Fibroblast of peridontal ligament (primary cell): ENCODE measurements around the gene LMTK3.

Source experiments
- DNase-seq: peaks from one replicate; pipeline ENCODE4 v3.0.0-alpha.2; 2010; ENCODE audit errors: extremely low read depth

LMTK3 gene

DNA sequence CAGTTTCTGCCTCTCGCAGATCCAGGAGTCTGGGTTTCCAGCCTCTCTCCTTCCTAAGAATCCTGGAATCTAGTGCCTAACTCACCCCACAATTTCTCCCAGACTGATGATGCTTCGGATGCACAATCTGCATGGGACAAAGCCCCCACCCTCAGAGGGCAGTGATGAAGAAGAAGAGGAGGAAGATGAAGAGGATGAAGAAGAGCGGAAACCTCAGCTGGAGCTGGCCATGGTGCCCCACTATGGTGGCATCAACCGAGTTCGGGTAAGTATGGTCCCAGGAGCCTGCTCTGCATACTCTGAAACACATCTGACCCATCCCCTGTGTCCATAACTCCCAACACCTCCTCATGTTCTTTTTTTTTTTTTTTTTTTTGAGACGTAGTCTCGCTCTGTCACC lies 65.1 kb downstream of the LMTK3 start:
- DNase-seq, result no peak

DNA sequence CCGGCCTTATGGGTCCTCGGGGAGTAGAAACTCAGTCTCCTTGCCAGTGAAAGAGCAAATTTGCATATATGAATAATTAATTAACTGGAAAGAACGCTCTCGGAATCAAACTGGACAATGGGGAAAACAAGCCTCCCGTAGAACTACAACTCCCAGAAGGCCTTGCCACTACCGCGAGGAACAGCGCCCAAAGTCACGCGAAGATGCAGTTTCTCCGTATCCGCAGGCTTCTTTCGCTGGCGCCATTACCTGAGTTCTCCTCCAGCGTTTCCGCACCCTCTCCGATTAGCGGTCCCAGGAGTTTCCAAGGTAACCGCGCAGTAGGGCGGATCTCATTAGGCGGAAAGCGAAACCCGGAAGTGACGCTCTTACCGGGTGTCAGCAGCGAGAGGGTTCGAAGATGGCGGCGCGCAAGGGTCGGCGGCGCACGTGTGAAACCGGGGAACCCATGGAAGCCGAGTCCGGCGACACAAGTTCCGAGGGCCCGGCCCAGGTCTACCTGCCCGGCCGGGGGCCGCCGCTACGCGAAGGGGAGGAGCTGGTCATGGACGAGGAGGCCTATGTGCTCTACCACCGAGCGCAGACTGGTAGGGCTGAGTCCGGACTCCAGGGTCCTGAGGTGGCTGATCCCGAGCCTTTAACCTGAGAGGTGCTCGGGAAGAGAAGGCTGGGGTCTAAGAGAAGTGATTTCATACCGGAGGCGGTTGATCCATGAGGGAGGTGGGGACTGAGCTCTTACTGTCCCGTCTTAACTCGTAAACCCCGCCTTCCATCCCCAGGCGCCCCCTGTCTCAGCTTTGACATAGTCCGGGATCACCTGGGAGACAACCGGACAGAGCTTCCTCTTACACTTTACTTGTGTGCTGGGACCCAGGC lies 65.8 kb downstream of the LMTK3 start, which contains the start of gene GRWD1:
Gene GRWD1 (plus strand): TSS at position 378 of the 876 bp plus-strand sequence. CDS start 23 bp downstream, at position 401.
- peak; percentile 93 for DNase-seq

DNA sequence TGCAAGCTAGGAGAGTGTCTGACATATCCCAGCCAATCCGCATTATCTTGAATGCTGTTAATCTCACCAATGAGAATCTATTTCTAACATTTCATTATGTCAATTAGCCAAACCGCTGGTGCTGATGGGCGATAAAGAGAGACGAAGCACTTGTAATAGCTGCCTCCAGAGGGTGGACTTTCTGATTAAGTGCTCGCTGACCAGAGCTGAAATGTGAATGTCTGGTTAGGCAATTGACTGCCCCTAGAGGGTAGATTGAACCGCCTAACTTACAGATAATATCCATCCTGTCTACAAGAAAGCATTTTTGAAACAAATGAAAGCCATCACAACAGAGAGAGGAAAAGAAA lies 66.4 kb downstream of the LMTK3 start:
- peak; percentile 92 for DNase-seq

DNA sequence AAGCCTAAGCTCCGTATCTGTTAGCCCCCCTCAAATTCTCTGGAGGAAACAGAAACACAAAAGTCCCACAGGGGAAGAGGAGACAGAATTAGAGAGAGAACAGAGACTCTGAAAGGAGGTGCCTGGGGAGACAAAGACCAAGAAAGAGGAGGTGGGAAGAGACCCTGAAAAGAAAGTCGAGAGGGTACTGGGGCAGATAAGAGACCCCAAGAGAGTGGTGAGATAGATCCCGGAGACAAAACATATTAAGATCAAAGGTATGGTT lies 66.8 kb downstream of the LMTK3 start:
- DNase-seq, result peak; percentile 4

DNA sequence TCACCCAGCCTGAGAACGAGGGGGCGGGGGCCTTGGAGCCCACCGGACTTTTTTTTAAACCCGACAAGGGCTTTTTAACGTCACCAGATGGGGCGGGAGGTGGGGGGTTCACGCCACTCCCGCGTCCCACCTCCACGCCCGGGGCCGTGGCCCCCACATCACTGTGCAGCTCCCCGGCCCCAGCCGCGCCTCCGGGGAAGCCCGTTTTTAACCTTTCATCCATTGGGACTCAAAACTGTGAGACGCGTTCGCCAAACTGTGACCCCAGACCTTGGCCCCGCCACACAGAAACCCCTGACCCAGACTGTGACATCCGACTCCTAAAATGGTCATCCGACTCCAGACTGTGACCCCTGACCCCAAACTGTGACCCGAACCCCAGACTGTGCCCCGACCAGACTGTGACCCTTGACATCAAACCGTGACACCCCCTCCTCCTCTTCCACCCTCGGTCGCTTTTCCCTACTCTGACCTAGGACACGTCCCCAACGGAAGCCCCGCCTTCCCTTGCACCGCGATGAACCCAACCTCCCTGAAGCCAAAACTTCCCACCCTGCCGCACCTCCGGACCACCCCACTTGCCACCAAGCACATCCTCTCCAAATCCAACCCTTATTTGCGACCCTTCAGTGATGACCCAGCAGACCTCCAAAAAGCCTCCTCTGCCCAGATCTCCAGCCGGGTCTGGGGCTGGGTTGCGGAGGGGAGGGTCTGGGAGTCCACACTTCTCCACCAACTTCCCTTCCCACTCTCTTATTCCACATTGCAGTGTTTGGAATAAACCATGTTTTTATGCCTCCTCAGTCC lies 67.3 kb downstream of the LMTK3 start:
- no peak for DNase-seq

DNA sequence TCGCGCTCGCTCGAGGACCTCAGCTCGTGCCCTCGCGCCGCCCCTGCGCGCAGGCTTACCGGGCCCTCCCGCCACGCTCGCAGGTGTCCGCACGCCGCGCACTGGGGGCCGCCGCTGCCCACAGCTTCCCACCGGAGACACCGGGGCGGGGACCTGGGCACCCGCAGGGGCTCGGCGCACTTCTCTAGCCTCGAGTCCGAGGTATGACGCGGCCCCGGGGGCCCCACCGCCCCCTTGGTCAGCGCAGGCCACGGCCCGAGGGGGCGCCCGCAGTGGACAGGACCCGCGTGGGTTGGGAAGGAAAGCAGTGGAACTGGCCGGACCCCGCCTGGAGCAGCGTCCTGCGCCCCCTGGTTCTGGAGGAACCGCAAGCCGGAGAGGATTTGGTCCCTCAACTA lies 67.9 kb downstream of the LMTK3 start:
- no peak for DNase-seq

DNA sequence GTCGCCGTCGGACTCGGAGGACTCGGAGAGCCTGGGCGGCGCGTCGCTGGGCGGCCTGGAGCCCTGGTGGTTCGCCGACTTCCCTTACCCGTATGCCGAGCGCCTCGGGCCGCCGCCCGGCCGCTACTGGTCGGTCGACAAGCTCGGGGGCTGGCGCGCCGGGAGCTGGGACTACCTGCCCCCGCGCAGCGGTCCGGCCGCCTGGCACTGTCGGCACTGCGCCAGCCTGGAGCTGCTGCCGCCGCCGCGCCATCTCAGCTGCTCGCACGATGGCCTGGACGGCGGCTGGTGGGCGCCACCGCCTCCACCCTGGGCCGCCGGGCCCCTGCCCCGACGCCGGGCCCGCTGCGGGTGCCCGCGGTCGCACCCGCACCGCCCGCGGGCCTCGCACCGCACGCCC lies 68.4 kb downstream of the LMTK3 start:
- no peak for DNase-seq

DNA sequence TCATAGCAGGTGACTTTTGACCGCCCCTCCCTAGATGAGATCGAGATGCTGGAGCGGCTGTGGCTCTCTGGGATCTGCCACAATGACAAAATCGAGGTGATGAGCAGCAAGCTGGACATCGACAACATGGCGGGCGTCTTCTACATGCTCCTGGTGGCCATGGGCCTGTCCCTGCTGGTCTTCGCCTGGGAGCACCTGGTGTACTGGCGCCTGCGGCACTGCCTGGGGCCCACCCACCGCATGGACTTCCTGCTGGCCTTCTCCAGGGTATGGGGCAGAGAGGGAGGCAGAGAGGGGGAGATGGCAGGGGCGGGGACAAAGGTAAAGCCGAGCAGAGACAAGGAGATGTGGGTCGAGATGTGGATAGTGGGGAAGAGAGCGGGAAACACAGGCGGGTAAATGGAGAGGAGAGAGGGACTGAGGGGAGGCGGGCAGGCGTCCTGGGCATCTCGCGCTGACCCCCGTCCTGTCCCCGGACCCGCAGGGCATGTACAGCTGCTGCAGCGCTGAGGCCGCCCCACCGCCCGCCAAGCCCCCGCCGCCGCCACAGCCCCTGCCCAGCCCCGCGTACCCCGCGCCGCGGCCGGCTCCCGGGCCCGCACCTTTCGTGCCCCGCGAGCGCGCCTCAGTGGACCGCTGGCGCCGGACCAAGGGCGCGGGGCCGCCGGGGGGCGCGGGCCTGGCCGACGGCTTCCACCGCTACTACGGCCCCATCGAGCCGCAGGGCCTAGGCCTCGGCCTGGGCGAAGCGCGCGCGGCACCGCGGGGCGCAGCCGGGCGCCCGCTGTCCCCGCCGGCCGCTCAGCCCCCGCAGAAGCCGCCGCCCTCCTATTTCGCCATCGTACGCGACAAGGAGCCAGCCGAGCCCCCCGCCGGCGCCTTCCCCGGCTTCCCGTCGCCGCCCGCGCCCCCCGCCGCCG lies 69.3 kb downstream of the LMTK3 start:
- DNase-seq, result no peak

DNA sequence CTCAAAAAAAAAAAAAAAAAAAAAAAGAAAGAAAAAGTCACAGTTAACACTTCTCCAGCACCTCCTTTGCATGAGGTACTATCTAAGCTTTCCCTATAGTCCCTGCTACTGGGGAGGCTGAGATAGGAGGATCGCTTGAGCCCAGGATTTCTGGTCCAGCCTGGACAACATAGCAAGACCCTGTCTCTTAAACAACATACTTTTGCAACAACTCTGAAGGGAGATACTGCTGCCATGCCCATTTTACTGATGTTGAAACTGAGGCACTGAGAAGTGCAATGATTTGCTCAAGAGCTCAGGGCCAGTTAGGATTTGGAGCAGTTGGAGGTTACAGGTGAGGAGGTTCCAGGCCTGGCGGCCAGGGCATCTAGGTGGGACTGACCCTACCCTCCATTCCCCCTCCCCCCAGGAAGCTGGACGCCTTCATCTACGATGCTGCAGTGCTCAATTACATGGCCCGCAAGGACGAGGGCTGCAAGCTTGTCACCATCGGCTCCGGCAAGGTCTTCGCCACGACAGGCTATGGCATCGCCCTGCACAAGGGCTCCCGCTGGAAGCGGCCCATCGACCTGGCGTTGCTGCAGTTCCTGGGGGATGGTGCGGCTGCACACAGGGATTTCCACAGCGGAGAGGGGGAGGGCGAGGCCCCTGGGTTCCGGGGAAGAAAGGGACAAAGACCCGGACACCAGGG lies 70.1 kb downstream of the LMTK3 start:
- DNase-seq, result no peak

DNA sequence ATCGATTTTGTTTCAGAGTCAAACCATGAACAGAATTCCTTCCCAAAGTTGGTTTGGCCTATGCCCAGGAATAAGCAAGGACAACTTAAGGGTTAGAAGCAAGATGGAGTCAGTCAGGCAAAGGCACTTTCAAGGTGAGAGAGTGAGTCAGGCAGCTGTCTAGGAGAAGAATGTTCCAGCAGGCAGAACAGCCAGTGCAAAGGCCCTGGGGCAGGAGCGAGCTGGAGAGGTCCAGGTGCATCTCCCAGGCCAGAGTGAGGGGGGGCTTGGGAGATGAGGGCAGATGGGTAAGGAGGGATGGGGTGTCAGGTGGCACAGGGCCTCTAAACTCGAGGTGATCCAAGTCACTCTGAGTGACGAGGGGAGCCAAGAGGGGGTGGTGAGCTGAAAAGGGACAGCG lies 75.0 kb downstream of the LMTK3 start:
- DNase-seq, result no peak
